Kidney (tissue), 14 donors: ENCODE data around the gene PIGV. TPM values are rescaled to one million over a fixed set of nuclear protein-coding genes. Genes with fewer than 3 reads are reported as not detected.
A peak's percentile ranks its signal among the peaks of the same experiment; 100 is the strongest.

Experiments
- DNase-seq, 5 donors: peaks; one replicate each; pipeline ENCODE4 v3.0.0-alpha.2; 2013 to 2020
- FAIRE-seq: peaks from 2 replicates; lab custom pipeline; 2012; peaks lifted over from hg19 to GRCh38; lab: Jason Lieb, UNC
- H3K27ac ChIP-seq, 2 donors: one replicate each; pipeline ENCODE4 v1.7.0; 2013; ENCODE audit warnings: low read depth in 2 of 2, low read length in 2 of 2, inconsistent platforms in 1 of 2
- H3K27me3 ChIP-seq: one replicate; pipeline ENCODE4 v1.7.1; 2013; ENCODE audit warnings: low read length, inconsistent platforms; ENCODE audit not compliant: control insufficient read depth, insufficient read depth
- H3K36me3 ChIP-seq, 3 donors: one replicate each; pipeline versions ENCODE4 v1.7.0 to v1.7.1; 2013; ENCODE audit warnings: low read length in 3 of 3, control low read depth in 1 of 3, inconsistent platforms in 1 of 3; ENCODE audit not compliant: insufficient read depth in 3 of 3, control insufficient read depth in 2 of 3
- H3K4me1 ChIP-seq, 3 donors: one replicate each; pipeline versions ENCODE4 v1.7.0 to v1.7.1; 2013; ENCODE audit warnings: low read length in 3 of 3, inconsistent platforms in 1 of 3, low read depth in 1 of 3; ENCODE audit not compliant: control insufficient read depth in 2 of 3, insufficient read depth in 2 of 3
- H3K4me3 ChIP-seq, 3 donors: one replicate each; pipeline versions ENCODE4 v1.7.0 to v1.8.1; 2013; ENCODE audit warnings: low read length in 3 of 3, control low read depth in 1 of 3, inconsistent platforms in 1 of 3
- H3K9ac ChIP-seq, 3 donors: one replicate each; pipeline versions ENCODE4 v1.7.0 to v1.7.1; 2013; ENCODE audit warnings: low read length in 3 of 3, control low read depth in 1 of 3, inconsistent platforms in 1 of 3
- H3K9me3 ChIP-seq, 3 donors: one replicate each; pipeline versions ENCODE4 v1.7.0 to v1.7.1; 2013; ENCODE audit warnings: low read length in 3 of 3, control low read depth in 1 of 3, inconsistent platforms in 1 of 3; ENCODE audit not compliant: control insufficient read depth in 2 of 3, insufficient read depth in 1 of 3
- intact Hi-C: fragments of 100-400 bp; cut with DNase I; formaldehyde crosslinking; loops from one replicate; pipeline ENCODE4 v1.11.1; 2022
- polyA plus RNA-seq: library from polyadenylated mRNA; stranded (reverse); fragments of 350-450 nt; fragmentation: Illumina TruSeq; extraction: RNeasy Lipid Tissue Mini Kit (QIAGEN cat#74804); gene quantifications from one replicate; pipeline ENCODE4 v1.2.3, GENCODE V29; 2014; ENCODE audit warnings: low read depth, low replicate concordance; ENCODE audit not compliant: insufficient read depth
- total RNA-seq: library from RNA; stranded (reverse); fragmentation: NEBNext Ultra II Directional; extraction: Animal tissue kit (Norgen Biotek cat#: 25700); gene quantifications from one replicate; pipeline ENCODE4 v1.2.1, GENCODE V29; 2021
- TF ChIP-seq, protein P1 (sequence below): IDR thresholded peaks from 3 replicates; pipeline ENCODE4 v1.5.1; 2012; ENCODE audit warnings: mild to moderate bottlenecking, moderate library complexity, borderline replicate concordance; ENCODE audit not compliant: insufficient read depth; ENCODE audit errors: extremely low read depth
- donor health status: control.
- donor health status: control.
- donor health status: control.
- donor health status: control.
- donor health status: control.
- donor health status: DM: yes; HTN: yes; CAD: no.
- donor health status: Normal renal cell carcinoma (clear cell type).

Gene PIGV
- total and polyA plus RNA-seq, 2 donors from 2014 or later: 13.8 to 15.5 TPM

DNA sequence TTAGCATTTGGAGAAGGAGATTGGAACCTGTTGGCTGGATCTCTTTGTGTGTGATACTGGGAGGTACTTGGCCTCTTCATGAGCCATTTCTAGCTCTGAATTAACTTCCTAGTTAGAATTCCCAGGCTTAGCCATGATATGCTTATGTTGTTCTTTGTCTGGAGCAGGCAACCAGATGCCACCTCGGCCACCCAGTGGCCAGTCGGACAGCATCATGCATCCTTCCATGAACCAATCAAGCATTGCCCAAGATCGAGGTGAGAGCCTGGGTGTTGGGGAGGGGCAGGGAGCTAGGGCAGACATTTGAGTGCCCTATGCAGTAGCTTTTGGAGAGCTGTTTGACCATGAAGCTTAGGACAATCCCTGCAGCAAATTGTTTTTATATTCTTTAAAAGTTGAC lies 26.5 kb upstream of the PIGV start:
- Histone ChIP-seq H3K9ac (no peak overlapping the region), H3K27ac (no peak overlapping the region), H3K36me3 (peaks cover 20 to 39% (median 37%) of the 10 kb centered on the region in 3 donors), H3K27me3 (no peaks in the 10 kb centered on the region), H3K9me3 (no peaks in the 10 kb centered on the region), H3K4me1 (peaks cover 0 to 4% (median 0%) of the 10 kb centered on the region in 3 donors), H3K4me3 (no peak overlapping the region)
- FAIRE-seq: no peak
- no peak for DNase-seq
- intact Hi-C loops: no loop called here
- TF ChIP-seq, protein P1, sequence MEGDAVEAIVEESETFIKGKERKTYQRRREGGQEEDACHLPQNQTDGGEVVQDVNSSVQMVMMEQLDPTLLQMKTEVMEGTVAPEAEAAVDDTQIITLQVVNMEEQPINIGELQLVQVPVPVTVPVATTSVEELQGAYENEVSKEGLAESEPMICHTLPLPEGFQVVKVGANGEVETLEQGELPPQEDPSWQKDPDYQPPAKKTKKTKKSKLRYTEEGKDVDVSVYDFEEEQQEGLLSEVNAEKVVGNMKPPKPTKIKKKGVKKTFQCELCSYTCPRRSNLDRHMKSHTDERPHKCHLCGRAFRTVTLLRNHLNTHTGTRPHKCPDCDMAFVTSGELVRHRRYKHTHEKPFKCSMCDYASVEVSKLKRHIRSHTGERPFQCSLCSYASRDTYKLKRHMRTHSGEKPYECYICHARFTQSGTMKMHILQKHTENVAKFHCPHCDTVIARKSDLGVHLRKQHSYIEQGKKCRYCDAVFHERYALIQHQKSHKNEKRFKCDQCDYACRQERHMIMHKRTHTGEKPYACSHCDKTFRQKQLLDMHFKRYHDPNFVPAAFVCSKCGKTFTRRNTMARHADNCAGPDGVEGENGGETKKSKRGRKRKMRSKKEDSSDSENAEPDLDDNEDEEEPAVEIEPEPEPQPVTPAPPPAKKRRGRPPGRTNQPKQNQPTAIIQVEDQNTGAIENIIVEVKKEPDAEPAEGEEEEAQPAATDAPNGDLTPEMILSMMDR: no peak

DNA sequence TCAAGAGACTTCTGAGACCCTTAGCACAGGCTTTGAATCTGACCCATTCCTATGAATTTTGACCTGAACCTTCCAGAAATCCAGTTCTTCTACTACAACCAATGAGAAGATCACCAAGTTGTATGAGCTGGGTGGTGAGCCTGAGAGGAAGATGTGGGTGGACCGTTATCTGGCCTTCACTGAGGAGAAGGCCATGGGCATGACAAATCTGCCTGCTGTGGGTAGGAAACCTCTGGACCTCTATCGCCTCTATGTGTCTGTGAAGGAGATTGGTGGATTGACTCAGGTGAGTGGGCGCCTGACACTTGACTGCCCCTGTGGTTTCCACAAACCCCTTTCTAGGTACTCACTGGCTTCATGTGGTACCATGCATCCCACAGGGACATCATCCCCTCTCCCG lies 20.0 kb upstream of the PIGV start:
- Histone ChIP-seq H3K4me3 (no peak overlapping the region), H3K4me1 (peaks cover 0 to 21% (median 18%) of the 10 kb centered on the region in 3 donors), H3K36me3 (peaks cover 30 to 67% (median 58%) of the 10 kb centered on the region in 3 donors), H3K9me3 (no peaks in the 10 kb centered on the region), H3K27me3 (no peaks in the 10 kb centered on the region), H3K9ac (no peak overlapping the region), H3K27ac (no peak overlapping the region)
- intact Hi-C loops: no loop called here
- DNase-seq: no peak
- FAIRE-seq: no peak
- TF ChIP-seq, protein P1: no peak

DNA sequence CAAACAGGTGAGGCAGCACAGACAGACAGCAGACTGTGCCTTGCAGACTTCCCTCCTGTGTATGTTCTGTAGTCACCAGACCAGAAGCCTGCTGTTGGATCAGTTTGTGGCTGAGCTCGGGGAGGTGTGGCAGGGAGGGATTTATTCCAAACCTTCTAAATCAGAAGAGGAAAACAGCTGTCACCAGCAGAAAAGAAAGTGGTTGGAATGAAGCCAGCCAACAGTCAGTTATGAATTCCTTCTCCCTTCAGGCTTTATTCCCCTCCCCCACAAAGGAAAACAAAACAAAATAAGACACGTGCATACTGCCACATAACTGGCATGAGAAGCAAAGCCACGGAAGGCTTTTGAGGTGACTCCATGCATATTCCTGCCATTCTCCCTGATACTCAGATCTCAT lies 19.0 kb upstream of the PIGV start:
- H3K4me1 ChIP-seq: peaks cover 0 to 21% (median 18%) of the 10 kb centered on the region in 3 donors
- peak in 3 of 5 donors; percentile 19 to 82 (median 56) for DNase-seq
- intact Hi-C loops: no loop called here

More for the DNA sequence above, 19.0 kb upstream of the PIGV start:
- no peaks in the 10 kb centered on the region for H3K9me3 ChIP-seq
- TF ChIP-seq, protein P1: no peak
- H3K36me3 ChIP-seq: peaks cover 29 to 71% (median 62%) of the 10 kb centered on the region in 3 donors
- H3K27me3 ChIP-seq: no peaks in the 10 kb centered on the region
- H3K27ac ChIP-seq: no peak overlapping the region
- no peak for FAIRE-seq
- no peak overlapping the region for H3K9ac ChIP-seq
- H3K4me3 ChIP-seq: no peak overlapping the region
